Large intestine (tissue), 12 donors: ENCODE measurements around the gene CABP1. TPM values are rescaled to one million over a fixed set of nuclear protein-coding genes. Genes with fewer than 3 reads are reported as not detected.
"Not testable (repeated sequence)": the region's sequence is repeated elsewhere in the genome, so short reads cannot be mapped to it uniquely, and the experiment has no call there.

Source experiments
- DNase-seq, 2 donors: peaks; one replicate each; pipeline versions ENCODE4 v3.0.0 to v3.0.0-alpha.2; 2013
- H3K27ac ChIP-seq: one replicate; pipeline ENCODE4 v1.5.1; 2013; ENCODE audit warnings: low read length
- H3K27me3 ChIP-seq: 2 replicates; pipeline ENCODE4 v1.6.1; 2013; ENCODE audit warnings: low read length; ENCODE audit not compliant: control insufficient read depth, insufficient read depth
- H3K36me3 ChIP-seq: 2 replicates; pipeline ENCODE4 v1.6.1; 2013; ENCODE audit warnings: low read length; ENCODE audit not compliant: control insufficient read depth, insufficient read depth
- H3K4me1 ChIP-seq: one replicate; pipeline ENCODE4 v1.6.1; 2013; ENCODE audit warnings: low read length; ENCODE audit not compliant: control insufficient read depth, insufficient read depth
- H3K4me3 ChIP-seq: one replicate; pipeline ENCODE4 v1.5.1; 2013; ENCODE audit warnings: low read length
- H3K9me3 ChIP-seq: one replicate; pipeline ENCODE4 v1.6.1; 2013; ENCODE audit warnings: mild to moderate bottlenecking, low read depth, low read length, moderate library complexity; ENCODE audit not compliant: control insufficient read depth
- WGBS: methylation state at CpG from one replicate; pipeline ENCODE4 v1.1.5; 2013; ENCODE audit warnings: low lambda C conversion rate; ENCODE audit not compliant: insufficient coverage; 5-methylcytosine and 5-hydroxymethylcytosine counted together
- long read RNA-seq, 11 donors: transcript quantifications; one replicate each; lab custom pipeline, GENCODE V29; 2026
- polyA plus RNA-seq: library from polyadenylated mRNA; unstranded; fragments of 120-200 nt; gene quantifications from one replicate; pipeline ENCODE4 v1.2.1, GENCODE V29; 2013

CABP1 gene
- 0.70 TPM for polyA plus RNA-seq
- long read RNA-seq, donor 1, partial matches to known transcripts, result 0 of 1 reads
- long read RNA-seq, donor 1, other reads (novel, unspliced or antisense), result 0 of 1 reads
- long read RNA-seq, donor 2, result 0 reads
- long read RNA-seq, donor 3, result 0 reads
- long read RNA-seq, donor 4, result 0 reads
- long read RNA-seq, donor 5, result 0 reads
- long read RNA-seq, donor 6, result 0 reads
- long read RNA-seq, donor 7, result 0 reads
- long read RNA-seq, donor 8, result 0 reads
- long read RNA-seq, donor 9, result 0 reads
- long read RNA-seq, donor 10, result 0 reads
- long read RNA-seq, donor 11, result 0 reads

GRCh38 chr12:120639771-120640721 is at the start of gene CABP1:
Gene CABP1, plus strand, starts transcription at chr12:120640626. Its CDS starts 60 bp downstream, at chr12:120640686.
- WGBS, result no CpG with 5 or more reads among the region's 56 CpGs
- H3K27me3 ChIP-seq, result peaks cover 42% of the 10 kb centered on the region

GRCh38 chr12:120590741-120591407 is 49.6 kb upstream of the CABP1 start:
- Histone ChIP-seq H3K4me3 (no peak overlapping the region), H3K9me3 (no peaks in the 10 kb centered on the region), H3K27ac (no peak overlapping the region), H3K36me3 (no peaks in the 10 kb centered on the region), H3K4me1 (peaks cover 5% of the 10 kb centered on the region), H3K27me3 (peaks cover 3% of the 10 kb centered on the region)
- no CpG with 5 or more reads among the region's 6 CpGs for WGBS
- peak; percentile 28 to 50 for DNase-seq

More at GRCh38 chr12:120639771-120640721, at the start of gene CABP1:
- Histone ChIP-seq H3K27ac (no peak within 1 kb of the TSS), H3K36me3 (no peaks in the 10 kb centered on the region), H3K9me3 (no peaks in the 10 kb centered on the region), H3K4me1 (peaks cover 10% of the 10 kb centered on the region), H3K4me3 (peak within 1 kb of the TSS; percentile 18)
- DNase-seq, result peak in 1 of 2 donors; percentile 43

GRCh38 chr12:120592121-120593049 is 48.0 kb upstream of the CABP1 start:
- Histone ChIP-seq H3K36me3 (no peaks in the 10 kb centered on the region), H3K9me3 (no peaks in the 10 kb centered on the region), H3K27me3 (no peaks in the 10 kb centered on the region), H3K27ac (no peak overlapping the region), H3K4me3 (no peak overlapping the region), H3K4me1 (peaks cover 5% of the 10 kb centered on the region)
- 93% methylated on average over 3 of the region's 8 CpGs for WGBS
- no peak for DNase-seq

- DNase-seq, result no peak
- Histone ChIP-seq H3K4me3 (no peak overlapping the region), H3K4me1 (no peaks in the 10 kb centered on the region), H3K27ac (no peak overlapping the region), H3K36me3 (no peaks in the 10 kb centered on the region), H3K9me3 (no peaks in the 10 kb centered on the region), H3K27me3 (peaks cover 12% of the 10 kb centered on the region)
- no CpG with 5 or more reads among the region's 3 CpGs for WGBS
These were observed 43.5 kb upstream of the CABP1 start for GRCh38 chr12:120596901-120597300.

GRCh38 chr12:120597861-120598260 is 42.6 kb upstream of the CABP1 start:
- Histone ChIP-seq H3K36me3 (no peaks in the 10 kb centered on the region), H3K27me3 (peaks cover 12% of the 10 kb centered on the region), H3K4me3 (no peak overlapping the region), H3K4me1 (no peaks in the 10 kb centered on the region), H3K9me3 (no peaks in the 10 kb centered on the region), H3K27ac (no peak overlapping the region)
- 60% methylated on average over 1 of the region's 3 CpGs for WGBS
- DNase-seq, result no peak

GRCh38 chr12:120598674-120599463 is 41.6 kb upstream of the CABP1 start:
- peaks cover 12% of the 10 kb centered on the region for H3K27me3 ChIP-seq
- WGBS, result no CpG with 5 or more reads among the region's 13 CpGs
- H3K36me3 ChIP-seq, result no peaks in the 10 kb centered on the region
- no peaks in the 10 kb centered on the region for H3K9me3 ChIP-seq
- no peak overlapping the region for H3K27ac ChIP-seq
- no peaks in the 10 kb centered on the region for H3K4me1 ChIP-seq
- no peak overlapping the region for H3K4me3 ChIP-seq
- DNase-seq, result peak in 1 of 2 donors; percentile 39

- Histone ChIP-seq H3K27ac (no peak overlapping the region), H3K4me3 (no peak overlapping the region), H3K9me3 (no peaks in the 10 kb centered on the region), H3K4me1 (no peaks in the 10 kb centered on the region), H3K36me3 (no peaks in the 10 kb centered on the region), H3K27me3 (peaks cover 12% of the 10 kb centered on the region)
- WGBS, result 83% methylated on average over 11 of the region's 23 CpGs
- no peak for DNase-seq
These were observed 40.5 kb upstream of the CABP1 start for GRCh38 chr12:120599672-120600552.

GRCh38 chr12:120602416-120602815 is 38.0 kb upstream of the CABP1 start:
- H3K9me3 ChIP-seq, H3K4me1 ChIP-seq, H3K36me3 ChIP-seq, DNase-seq, H3K27ac ChIP-seq, H3K4me3 ChIP-seq: not testable (repeated sequence)
- peaks cover 12% of the 10 kb centered on the region for H3K27me3 ChIP-seq
- WGBS, result 0% methylated on average over 1 of the region's 5 CpGs
